Stimulated activated CD8-positive, alpha-beta memory T cell treated with anti-CD3 and anti-CD28 coated beads, Interleukin-15, amount 100 ng/mL, for 24 hours (primary cell): ENCODE data around the gene MTHFD2L.
"Not testable (repeated sequence)": the region's sequence is repeated elsewhere in the genome, so short reads cannot be mapped to it uniquely, and the experiment has no call there.

Source experiments
- DNase-seq: peaks from one replicate; pipeline ENCODE4 v3.0.0-alpha.2; 2020; ENCODE audit warnings: low read depth

The MTHFD2L gene

GRCh38 chr4:74335341-74336021 is 177.6 kb downstream of the MTHFD2L start:
- DNase-seq: no peak

- DNase-seq: no peak
Measured at GRCh38 chr4:74338792-74339333, 180.9 kb downstream of the MTHFD2L start.

GRCh38 chr4:74339501-74339900 is 181.6 kb downstream of the MTHFD2L start:
- no peak for DNase-seq

- not testable (repeated sequence) for DNase-seq
Measured at GRCh38 chr4:74340421-74340820, 182.5 kb downstream of the MTHFD2L start.

GRCh38 chr4:74344031-74344430 is 186.1 kb downstream of the MTHFD2L start:
- DNase-seq: no peak
